ENCODE results near the gene NBPF26. TPM values are rescaled to one million over a fixed set of nuclear protein-coding genes. Genes with fewer than 3 reads are reported as not detected.

NBPF26 gene
- 10 to 100 TPM in 1 of 2 donors, 1 to 10 TPM in 1; 3.8 to 12.3 TPM for total RNA-seq

DNA sequence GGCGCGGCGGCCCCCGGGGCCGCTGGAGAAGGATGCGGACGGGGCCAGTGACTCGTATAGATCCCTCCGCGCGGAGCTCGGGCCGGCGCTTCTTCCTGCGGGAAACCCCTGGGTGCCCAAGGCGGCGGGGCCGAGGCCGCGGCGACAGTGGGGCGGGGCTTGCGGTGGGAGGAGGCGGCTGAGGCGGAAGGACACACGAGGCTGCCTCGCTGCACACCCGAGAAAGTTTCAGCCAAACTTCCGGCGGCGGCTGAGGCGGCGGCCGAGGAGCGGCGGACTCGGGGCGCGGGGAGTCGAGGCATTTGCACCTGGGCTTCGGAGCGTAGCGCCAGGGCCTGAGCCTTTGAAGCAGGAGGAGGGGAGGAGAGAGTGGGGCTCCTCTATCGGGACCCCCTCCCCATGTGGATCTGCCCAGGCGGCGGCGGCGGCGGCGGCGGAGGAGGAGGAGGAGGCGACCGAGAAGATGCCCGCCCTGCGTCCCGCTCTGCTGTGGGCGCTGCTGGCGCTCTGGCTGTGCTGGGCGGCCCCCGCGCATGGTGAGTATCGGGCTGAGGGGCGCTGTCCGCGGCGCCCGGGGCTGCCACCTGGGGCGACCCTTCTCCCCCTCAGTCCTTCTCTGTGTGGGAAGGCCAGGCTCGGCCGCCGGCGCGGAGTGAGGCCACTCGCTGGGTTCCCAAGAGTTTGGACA lies at the start of gene NBPF26:
Gene NBPF26, plus strand, starts transcription at position 231 of the 688 bp plus-strand sequence.

Small RNA genes lying within 50 kb of the gene (small RNA-seq; reads per million reads assigned to genes)
- 132 to 271 reads per million in 2 donors for gene RNVU1-19

Other genes starting within 250 kb of the NBPF26 start
- gene PPIAL4A, start 165.8 kb downstream of the NBPF26 start, total RNA-seq, result not detected

Measured in melanocyte of skin (primary cell).